NCI-H2107 treated with DMSO at 0.1 percent for 48 hours (cell line): ENCODE measurements around the gene ADGRL1.
"Not testable (repeated sequence)": the region's sequence is repeated elsewhere in the genome, so short reads cannot be mapped to it uniquely, and the experiment has no call there.

Source experiments
- DNase-seq: peaks from one replicate; lab custom pipeline; 2025; ENCODE audit not compliant: unreplicated experiment; lab: John Stamatoyannopoulos, UW

The ADGRL1 gene

GRCh38 chr19:14195216-14195615 lies 10.8 kb downstream of the ADGRL1 start:
- not testable (repeated sequence) for DNase-seq

- no peak for DNase-seq
Observed at GRCh38 chr19:14189415-14189814, 16.6 kb downstream of the ADGRL1 start.

- DNase-seq: not testable (repeated sequence)
Observed at GRCh38 chr19:14188086-14188485, 17.9 kb downstream of the ADGRL1 start.

- DNase-seq: no peak
Observed at GRCh38 chr19:14187561-14187960, 18.4 kb downstream of the ADGRL1 start.

- DNase-seq: not testable (repeated sequence)
Observed at GRCh38 chr19:14186684-14187083, 19.3 kb downstream of the ADGRL1 start.

- not testable (repeated sequence) for DNase-seq
Observed at GRCh38 chr19:14185691-14186090, 20.3 kb downstream of the ADGRL1 start.

GRCh38 chr19:14185158-14185557 lies 20.8 kb downstream of the ADGRL1 start:
- DNase-seq: no peak

- no peak for DNase-seq
Observed at GRCh38 chr19:14183741-14184350, 22.1 kb downstream of the ADGRL1 start.

GRCh38 chr19:14182476-14182875 lies 23.5 kb downstream of the ADGRL1 start:
- no peak for DNase-seq

- DNase-seq: no peak
Observed at GRCh38 chr19:14181906-14182305, 24.1 kb downstream of the ADGRL1 start.

- DNase-seq: not testable (repeated sequence)
Observed at GRCh38 chr19:14181199-14181598, 24.8 kb downstream of the ADGRL1 start.

- DNase-seq: no peak
Observed at GRCh38 chr19:14177496-14178074, 28.4 kb downstream of the ADGRL1 start.

- DNase-seq: no peak
Observed at GRCh38 chr19:14175351-14175792, 30.6 kb downstream of the ADGRL1 start.

- no peak for DNase-seq
Observed at GRCh38 chr19:14174883-14175282, 31.1 kb downstream of the ADGRL1 start.

GRCh38 chr19:14168993-14169392 lies 37.0 kb downstream of the ADGRL1 start:
- DNase-seq: no peak

GRCh38 chr19:14168259-14168972 lies 37.6 kb downstream of the ADGRL1 start:
- DNase-seq: no peak

GRCh38 chr19:14167576-14168138 lies 38.3 kb downstream of the ADGRL1 start:
- no peak for DNase-seq

GRCh38 chr19:14166999-14167575 lies 38.9 kb downstream of the ADGRL1 start:
- no peak for DNase-seq

GRCh38 chr19:14165990-14166830 lies 39.8 kb downstream of the ADGRL1 start:
- DNase-seq: no peak

GRCh38 chr19:14164724-14165493 lies 41.1 kb downstream of the ADGRL1 start:
- no peak for DNase-seq
